HG02970 (cell line): Measurements from ENCODE around the gene WWTR1.

Experiments
- ATAC-seq: cut with Tn5 transposase; IDR thresholded peaks from one replicate; pipeline ENCODE4 v1.9.1; 2021; ENCODE audit warnings: mild to moderate bottlenecking, moderate library complexity, moderate number of reproducible peaks; ENCODE audit not compliant: unreplicated experiment, low FRiP score

WWTR1 gene

DNA sequence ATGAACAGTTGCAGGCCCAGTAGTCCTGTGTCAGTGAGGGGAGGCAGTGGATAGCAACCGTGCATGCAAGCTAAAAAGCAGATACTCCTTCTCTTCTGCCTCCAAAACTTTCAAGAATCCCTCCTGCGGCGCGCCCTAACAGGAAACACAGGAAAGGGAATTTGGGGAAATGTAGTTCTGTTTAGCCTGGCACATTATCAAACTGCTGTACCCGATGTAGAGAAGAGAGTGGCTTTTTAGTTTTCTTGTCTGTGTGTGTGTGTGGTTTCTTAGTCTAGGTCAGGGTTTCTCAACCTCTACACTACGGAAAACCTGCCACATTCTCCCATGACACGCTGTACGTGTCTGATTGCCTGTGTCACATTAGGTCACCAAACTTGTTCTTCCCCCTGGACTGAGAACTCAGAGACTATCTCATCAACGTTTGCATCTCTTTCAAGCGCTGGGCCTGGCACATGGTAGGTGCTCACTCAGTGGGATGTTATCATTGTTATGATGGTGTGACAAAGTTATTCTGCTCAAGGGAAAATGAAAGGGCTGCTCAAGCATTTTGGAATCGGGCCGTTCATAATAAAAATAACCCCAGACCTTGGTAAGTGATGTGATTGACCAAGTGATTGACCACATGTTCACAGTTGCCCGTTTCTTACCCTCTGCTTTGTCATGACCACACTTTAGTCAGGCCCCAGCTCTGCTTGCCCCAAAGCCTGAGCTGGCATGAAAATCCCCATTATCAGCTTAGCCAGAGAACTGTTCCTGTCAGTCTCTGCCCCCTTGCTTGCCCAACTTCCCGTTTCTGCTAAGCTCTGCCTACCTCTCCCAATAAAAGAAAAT, 150.1 kb downstream of the WWTR1 start:
- ATAC-seq, result no peak

DNA sequence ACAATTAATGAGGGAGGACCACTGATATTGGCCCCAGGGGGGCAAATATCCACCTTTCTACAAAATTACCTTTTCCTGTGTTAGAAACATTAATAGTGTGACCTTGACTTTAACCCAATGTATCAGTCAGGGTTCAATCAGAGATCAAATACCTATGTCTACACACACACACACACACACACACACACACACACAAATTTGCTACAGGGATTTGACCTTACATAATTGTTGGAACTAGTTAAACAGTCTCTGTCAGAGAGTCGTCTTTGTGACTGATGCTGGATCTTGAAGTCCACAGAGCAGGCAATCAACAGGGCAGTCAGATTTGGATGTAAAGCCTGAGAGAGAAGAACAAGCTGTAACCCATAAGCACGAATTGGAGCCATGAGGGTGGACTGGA, 150.9 kb downstream of the WWTR1 start:
- no peak for ATAC-seq

DNA sequence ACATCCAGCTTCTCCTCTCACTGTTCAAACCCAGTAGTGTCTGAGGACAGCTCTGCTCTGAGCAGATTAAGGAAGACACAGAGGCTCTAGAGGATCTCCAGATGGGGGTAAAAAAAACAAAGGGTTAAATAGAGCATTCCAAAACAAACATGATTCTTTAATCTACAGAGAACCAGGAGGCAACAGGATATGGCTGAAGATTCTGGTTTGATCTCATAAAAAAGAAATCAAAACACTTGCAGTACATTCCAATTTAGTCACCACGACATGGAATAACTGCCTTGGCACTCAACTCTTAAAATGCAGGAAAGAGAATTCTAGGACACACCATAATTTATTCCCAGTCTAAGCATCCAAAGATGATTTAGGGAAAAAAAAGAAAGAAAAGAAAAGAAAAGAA, 151.3 kb downstream of the WWTR1 start:
- ATAC-seq, result no peak

DNA sequence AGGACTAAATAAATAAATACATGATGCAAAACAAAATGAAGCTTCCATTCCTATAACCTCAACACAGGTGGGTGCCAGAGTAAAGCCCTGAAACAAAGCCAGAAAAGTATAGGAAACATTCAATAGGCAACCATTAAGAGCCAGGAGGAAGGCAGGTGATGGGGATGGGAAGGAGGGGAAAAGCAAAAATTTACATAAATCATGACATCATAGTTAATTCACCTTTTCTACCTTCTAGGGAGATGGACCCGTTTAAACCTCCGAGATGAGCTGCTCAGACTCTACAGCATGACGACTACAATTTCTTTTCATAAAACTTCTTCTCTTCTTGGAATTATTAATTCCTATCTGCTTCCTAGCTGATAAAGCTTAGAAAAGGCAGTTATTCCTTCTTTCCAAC, 155.4 kb downstream of the WWTR1 start:
- ATAC-seq, result no peak

DNA sequence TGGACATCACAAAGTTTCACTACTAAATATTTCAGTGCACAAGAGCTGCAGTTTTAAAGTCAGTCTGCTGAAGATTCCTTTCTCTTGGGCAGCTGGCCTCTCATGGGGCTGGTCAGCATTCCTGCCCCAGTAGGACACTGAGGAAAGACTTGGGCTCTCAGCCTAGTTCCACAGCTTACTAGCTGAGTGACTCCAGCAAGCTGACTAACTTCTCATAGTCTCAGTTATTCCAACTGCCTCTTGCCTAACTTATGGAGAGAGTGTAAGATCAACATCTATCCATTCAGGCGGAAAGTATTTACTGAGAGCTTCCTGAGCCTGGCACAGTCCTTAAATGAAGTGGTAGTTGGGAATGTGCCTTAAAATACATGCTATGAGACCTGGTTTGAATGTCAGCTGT, 156.3 kb downstream of the WWTR1 start:
- ATAC-seq, result no peak

DNA sequence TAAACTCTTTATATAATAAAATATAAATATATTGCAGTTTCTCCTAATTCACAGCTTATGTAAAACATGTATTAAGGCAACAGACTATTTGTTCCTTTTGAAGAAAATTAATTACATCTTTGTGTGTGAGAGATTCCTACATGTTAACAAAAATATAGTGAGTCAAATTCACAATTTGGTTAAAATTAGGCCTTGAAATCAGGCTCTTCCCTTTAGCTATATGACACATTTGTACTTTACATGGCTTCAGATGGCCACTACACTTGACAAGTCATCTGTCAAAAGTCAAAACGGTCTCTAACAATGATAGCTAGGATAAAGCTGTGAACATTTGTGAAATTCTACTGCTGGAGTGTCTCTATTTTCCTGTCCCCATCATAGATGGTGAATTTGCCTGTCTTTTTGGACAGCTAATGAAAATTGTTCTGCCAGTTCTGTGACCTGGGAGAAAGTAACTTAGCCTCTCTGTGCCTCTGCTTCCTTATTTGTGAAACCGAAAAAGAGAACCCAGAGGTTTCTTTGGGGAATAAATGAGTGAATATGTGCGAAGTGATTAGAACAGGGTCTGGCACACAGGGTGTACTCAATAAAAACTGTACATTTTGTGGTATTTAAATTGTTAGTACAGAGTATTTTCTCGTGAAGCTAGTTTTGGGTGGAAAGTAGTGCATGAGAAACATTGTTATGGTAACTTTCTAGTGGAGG, 159.7 kb downstream of the WWTR1 start:
- ATAC-seq, result no peak

DNA sequence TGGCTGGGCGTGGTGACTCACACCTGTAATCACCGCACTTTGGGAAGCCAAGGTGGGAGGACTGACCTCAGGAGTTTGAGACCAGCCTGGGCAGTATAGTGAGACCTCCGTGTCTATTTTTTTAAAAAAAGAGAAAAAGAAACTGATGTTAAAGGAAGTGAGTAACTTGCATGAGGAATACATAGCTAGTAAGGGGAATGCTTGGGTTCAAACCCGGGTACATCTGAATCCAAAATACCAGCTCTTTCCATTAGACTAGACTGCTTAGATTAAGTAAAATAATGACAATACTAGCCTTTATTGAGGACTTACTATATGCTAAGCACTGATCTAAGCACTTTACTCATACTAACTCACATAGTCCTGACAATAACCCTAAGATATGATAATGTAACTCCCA, 160.9 kb downstream of the WWTR1 start:
- no peak for ATAC-seq

DNA sequence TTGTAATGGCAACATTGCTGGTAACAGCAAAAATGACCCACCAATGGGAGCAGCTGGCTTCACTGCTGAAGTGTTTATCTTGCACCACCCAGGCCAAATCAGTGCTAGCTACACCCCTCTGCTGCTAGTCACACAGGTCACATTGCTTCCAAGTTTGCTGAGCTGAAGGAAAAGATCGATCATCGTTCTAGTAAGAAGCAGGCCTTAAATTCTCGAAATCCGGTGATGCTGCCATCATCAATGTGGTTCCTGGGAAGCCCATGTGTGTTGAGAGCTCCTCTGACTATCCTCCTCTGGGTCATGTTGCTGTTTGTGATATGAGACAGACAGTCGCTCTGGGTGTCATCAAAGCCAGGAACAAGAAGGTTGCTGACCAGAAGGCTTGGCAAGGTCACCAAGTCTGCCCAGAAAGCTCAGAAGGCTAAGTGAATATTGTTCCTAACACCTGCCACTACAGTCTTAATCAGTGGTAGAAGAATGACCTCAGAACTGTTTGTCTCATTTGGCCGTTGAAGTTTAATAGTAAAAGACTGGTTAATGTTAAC, 162.2 kb downstream of the WWTR1 start:
- no peak for ATAC-seq

DNA sequence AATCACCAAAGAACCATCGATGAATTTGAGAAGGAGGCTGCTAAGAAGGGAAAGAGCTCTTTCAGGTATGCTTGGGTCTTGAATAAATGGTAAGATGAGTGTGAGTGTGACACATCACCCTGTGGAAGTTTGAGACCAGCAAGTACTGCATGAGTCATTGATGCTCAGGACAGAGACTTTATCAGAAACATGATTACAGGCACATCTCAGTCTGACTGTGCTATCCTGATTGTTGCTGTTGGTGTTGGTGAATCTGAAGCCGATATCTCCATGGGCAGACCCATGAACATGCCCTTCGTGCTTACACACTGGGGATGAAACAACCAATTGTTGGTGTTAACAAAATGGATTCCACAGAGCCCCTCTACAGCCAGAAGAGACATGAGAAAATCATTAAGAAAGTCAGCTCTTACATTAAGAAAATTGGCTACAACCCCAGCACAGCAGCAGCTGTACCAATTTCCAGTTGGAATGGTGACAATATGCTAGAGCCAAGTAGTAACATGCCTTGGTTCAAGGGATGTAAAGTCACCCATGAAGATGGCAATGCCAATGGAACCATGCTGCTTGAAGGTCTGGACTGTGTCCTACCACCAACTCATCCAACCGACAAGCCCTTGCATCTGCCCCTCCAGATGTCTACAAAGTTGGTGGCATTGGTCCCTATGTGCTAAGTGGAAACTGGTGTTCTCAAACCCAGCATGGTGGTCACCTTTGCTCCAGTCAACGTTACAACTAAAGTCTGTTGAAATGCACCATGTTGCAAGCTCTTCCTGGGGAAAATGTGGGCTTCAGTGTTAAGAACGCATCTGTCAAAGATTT, 162.9 kb downstream of the WWTR1 start:
- no peak for ATAC-seq

DNA sequence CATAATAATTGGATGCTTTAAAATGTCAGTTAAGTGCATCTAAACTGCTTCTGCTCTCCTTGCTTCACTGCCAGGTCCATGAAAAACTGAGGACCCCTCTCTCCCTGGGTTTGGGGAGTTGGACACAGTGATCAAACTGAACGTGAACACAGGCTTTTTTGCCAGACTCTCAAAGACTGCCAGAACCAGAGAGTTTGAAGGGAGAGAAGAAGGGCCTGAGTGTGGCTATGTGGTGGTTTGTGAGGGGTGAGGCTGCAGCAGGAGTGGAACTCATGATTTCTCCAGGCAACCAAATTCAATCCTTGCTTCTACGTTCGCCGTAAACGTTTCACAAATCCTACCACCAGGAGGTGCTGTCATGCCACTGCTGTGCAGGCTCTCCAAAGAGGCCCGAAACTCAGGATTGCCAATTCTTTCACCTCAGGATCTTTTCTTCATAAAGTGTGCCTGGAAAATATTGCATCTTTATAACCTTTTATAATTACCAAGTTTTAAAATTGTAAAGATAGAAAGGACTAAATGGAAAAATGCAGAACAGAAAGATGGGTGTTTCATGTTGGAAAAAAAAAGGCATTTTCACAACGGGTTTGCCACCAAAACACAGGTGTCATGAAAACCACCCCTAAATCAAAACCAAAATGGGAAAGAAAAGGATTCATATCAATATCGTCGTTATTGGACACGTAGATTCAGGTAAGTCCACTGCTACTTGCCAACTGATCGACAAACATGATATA, 163.6 kb downstream of the WWTR1 start:
- no peak for ATAC-seq

DNA sequence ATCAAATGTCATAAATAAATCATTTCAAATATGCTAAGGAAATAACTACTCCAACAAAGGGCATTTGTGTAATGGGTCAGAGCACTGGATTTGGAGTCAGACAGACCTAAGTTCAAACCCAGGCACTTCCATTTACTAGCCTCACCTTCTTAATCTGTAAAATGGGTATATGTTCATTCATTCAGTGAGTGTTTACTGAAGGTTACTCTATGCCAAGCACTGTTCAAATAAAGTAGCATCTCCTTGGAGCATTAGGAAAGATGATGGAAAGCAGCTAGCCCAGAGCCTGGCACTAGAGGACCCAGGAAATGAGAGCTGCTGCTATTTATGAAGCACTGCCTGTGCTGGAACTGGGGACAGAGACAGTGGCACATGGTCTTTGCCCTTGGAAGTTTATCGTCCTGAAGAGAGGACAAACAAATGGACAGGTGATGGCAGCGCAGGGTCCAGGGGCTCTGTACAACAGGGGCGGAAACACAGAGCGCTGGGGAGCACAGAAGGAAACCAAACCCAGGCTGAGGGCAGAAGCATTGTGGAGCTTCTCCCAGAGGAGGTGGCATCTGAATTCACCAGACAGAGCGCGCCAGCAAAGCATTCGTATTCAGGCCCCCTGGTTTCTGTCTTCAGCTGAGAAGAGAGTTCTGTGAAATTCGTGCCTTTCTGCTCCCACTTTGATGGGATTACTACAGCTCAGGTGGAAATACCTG, 164.4 kb downstream of the WWTR1 start:
- no peak for ATAC-seq

DNA sequence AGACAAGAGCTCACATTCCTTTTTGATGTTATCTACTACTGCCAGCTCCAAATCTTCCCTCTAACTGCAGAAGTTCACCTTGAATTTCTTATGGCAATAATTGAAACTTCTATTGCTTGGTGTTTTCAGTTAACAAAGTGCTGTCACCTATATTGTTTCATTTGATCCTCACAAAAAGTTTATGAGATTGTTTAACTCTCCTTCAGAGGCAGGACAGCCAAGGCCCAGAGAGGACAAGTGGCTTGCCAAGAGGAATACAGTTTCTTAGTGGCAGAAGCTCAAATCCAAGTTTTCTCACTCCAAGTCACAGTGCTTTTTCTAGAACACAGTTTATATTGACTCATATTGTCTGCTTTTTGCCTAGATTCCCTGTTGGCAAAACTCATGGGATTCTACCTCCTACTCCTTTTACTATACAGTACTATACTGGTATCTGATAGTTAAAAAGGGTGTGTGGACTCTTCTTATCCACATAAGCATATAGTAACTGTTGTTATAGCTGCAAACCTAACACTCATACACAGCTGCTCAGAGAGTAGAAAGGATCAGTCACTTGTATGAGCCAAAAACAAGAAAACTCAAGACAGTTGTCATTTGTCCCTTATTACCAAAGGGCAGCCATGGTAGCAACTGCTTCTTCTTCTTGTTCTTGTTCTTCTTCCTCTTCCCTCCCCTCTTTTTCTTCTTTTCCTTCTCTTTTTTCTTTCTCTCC, 167.4 kb downstream of the WWTR1 start:
- no peak for ATAC-seq

DNA sequence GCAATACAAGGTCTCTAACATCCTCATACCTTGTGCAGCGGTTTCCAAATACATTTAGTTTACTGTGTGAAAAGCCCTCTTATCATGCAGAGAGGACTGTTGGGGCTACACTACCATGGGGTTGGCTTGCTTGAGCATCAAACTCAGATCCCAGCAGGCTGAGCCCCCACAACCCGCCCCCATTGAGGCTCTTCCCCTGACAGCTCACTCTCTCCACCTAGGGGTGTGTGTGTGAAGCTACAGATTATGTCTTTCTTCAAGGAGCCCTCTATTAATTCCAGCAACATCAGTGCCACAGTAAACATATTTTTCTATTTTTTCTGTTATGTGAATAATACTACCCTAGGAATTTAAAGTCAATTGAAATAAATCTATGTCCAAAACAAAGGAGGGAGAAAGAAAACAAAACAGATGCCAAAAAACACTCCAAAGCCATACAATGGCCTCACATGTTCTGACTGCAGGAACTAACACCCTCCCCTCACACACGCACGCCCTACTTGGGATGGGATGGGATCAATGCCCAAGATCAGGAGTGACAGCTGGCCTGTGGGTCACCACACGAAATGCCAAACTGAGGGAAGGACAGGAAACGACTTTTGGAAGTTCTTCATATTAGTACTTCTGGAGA, 168.7 kb downstream of the WWTR1 start:
- ATAC-seq, result no peak

DNA sequence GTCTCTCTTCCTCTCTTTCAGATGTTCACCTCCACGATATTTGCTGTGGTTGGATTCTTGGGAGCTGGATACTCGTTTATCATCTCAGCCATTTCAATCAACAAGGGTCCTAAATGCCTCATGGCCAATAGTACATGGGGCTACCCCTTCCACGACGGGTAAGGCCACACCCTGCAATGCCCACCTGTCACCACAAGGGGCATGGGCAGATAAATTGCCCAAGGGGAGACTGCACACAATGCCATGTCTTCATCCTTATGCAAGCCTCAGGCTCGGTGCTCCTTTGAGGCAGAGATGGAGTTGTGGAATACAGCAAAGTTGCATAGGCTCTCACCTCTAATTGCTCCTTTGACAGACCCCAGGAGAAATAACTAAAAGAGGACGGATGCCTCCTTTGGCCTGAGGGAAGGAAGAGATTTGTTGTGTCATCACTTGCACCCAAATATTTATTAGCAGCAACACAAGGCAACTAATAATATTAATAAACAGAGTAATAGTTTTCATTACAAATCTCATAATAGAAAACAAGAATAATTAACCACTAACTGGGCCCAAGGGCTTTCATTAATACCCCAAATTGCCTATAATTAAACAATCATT, 170.1 kb downstream of the WWTR1 start:
- ATAC-seq, result no peak

DNA sequence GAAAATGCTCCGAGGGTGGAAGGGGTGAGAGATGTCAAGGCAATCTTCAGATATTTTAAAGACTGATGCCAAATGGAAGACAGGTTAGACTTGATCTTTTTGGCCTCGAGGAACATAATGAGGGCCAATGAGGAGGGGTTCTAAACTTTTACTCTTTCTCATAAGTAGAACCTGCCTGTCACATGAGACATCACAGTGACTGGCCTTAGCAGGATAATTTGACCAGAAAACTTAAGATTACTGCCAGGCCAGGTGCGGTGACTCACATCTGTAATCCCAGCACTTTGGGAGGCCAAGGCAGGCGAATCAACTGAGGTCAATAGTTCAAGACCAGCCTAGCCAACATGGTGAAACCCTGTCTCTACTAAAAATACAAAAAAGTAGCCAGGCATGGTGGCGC, 171.1 kb downstream of the WWTR1 start:
- ATAC-seq, result no peak

DNA sequence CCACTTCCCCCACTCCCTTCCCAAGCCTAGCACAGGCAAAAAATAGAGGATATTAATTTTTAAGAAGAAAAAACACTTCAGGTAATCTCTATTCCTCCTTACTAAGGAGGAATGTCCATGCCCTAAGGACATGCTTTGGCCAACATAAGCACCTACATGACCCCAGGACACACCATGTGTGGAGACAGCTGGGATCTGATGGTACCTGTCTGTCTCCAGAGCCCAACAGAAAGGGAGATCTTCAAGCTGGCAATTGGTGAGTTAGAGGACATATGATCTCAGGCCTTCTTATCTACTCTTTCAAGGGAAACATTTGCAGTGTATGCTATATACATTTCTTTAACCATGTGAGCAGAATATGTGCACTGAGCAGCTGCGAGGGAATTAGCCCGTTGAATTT, 176.3 kb downstream of the WWTR1 start:
- ATAC-seq, result no peak

DNA sequence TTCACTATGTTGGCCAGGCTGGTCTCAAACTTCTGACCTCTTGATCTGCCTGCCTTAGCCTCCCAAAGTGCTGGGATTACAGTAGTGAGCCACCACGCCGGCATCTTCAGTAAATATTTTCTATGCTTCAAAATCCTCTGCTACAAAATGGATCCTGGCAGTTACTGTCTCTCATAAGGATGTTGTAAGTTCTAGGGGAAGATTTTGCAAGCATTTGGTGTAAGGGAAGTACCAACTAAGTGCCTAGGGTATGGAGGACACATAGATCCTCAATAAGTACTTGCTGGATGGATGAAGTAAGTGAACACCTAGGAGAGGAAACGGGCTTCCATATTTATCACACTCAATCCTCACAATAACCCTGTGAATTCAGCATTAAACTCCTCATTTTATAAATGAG, 176.8 kb downstream of the WWTR1 start:
- ATAC-seq, result no peak

DNA sequence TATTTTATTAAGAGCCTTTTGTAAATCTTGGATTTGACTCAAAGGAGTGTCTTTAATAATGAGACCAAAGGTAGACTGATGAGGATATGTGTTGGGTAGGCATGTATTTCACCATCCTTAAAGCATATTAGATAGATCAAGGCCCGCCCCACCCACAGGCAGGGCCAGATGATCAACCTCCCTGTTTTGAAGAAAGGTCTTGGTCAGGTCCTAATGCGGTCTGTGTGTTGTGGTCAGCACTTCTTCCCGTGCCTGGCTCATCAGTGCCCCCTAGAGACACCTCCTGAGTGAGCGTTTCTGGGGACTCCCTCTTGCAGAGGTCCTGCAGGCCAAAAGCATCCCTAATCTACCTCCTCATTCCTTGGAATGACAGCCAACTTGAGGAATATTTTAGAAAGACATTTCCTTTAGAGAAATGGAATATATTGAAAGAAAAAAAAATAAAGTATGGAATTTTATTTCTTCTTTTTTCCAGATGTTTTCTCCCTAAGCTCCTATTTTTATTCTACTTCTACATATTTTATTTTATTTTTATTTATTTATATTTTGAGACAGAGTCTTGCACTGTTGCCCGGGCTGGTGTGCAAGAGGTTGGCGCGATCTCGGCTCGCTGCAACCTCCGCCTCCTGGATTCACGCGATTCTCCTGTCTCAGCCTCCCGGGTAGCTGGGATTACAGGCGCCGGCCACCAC, 177.4 kb downstream of the WWTR1 start:
- ATAC-seq, result no peak
